Lung (tissue), 12 donors: ENCODE results near the gene PRKCA. TPM values are rescaled to one million over a fixed set of nuclear protein-coding genes. Genes with fewer than 3 reads are reported as not detected.

ENCODE experiments used
- ATAC-seq: fragments of 200-7000 bp; cut with Tn5 transposase; one replicate; pipeline ENCODE4 v1.9.1; 2020; ENCODE audit warnings: moderate number of reproducible peaks; ENCODE audit not compliant: insufficient read depth, low FRiP score
- DNase-seq, 3 donors: peaks; one replicate each; pipeline ENCODE4 v3.0.0-alpha.2; 2013 to 2017
- H3K27ac ChIP-seq, 2 donors: one replicate each; pipeline ENCODE4 v1.5.1; 2013; ENCODE audit warnings: mild to moderate bottlenecking in 2 of 2, moderate library complexity in 2 of 2, control low read depth in 1 of 2, inconsistent platforms in 1 of 2, low read depth in 1 of 2, low read length in 1 of 2
- H3K27me3 ChIP-seq, 3 donors: one replicate each; pipeline ENCODE4 v1.5.1; 2013; ENCODE audit warnings: low read length in 2 of 3; ENCODE audit not compliant: control insufficient read depth in 3 of 3, insufficient read depth in 3 of 3
- H3K36me3 ChIP-seq, 4 donors: one replicate each; pipeline ENCODE4 v1.5.1; 2013; ENCODE audit warnings: low read length in 4 of 4, mild to moderate bottlenecking in 1 of 4, moderate library complexity in 1 of 4; ENCODE audit not compliant: control insufficient read depth in 4 of 4, insufficient read depth in 4 of 4
- H3K4me1 ChIP-seq, 5 donors: one replicate each; pipeline ENCODE4 v1.5.1; 2013; ENCODE audit warnings: low read length in 5 of 5, mild to moderate bottlenecking in 2 of 5, moderate library complexity in 1 of 5; ENCODE audit not compliant: control insufficient read depth in 5 of 5, insufficient read depth in 5 of 5
- H3K4me3 ChIP-seq: one replicate; pipeline ENCODE4 v1.5.1; 2013; ENCODE audit warnings: mild to moderate bottlenecking, control low read depth, moderate library complexity
- H3K9ac ChIP-seq, 2 donors: one replicate each; pipeline ENCODE4 v1.5.1; 2013; ENCODE audit warnings: low read length in 2 of 2, control low read depth in 1 of 2; ENCODE audit not compliant: insufficient read depth in 1 of 2
- H3K9me3 ChIP-seq, 4 donors: one replicate each; pipeline ENCODE4 v1.5.1; 2013; ENCODE audit warnings: low read length in 3 of 4, mild to moderate bottlenecking in 1 of 4, moderate library complexity in 1 of 4; ENCODE audit not compliant: control insufficient read depth in 4 of 4, insufficient read depth in 3 of 4
- CTCF ChIP-seq: IDR thresholded peaks from 2 replicates; pipeline ENCODE4 v1.5.1; 2012; ENCODE audit warnings: mild to moderate bottlenecking; ENCODE audit errors: control extremely low read depth, extremely low read depth
- WGBS, 2 donors: extraction: QIAGEN DNeasy Blood & Tissue Kit; methylation state at CpG; one replicate each; pipeline ENCODE4 v1.1.7; 2013; 5-methylcytosine and 5-hydroxymethylcytosine counted together
- polyA plus RNA-seq, 2 donors: library from polyadenylated mRNA; stranded (reverse); fragments of 200-250 nt; gene quantifications; one replicate each; pipeline ENCODE4 v1.2.1, GENCODE V29; 2013
- total RNA-seq, 2 donors: library from RNA; depleted of rRNA in 1 of 2; stranded (reverse); fragments of >200 nt in 1 of 2; gene quantifications; one replicate each; pipeline ENCODE4 v1.2.1, GENCODE V29; 2014 to 2021
- donor health status: control.
- donor health status: control.
- donor health status: Bipolar disorder and iron deficiency.
- donor health status: healthy.
- donor health status: DM: yes; HTN: yes; CAD: no.

Gene PRKCA
- total and polyA plus RNA-seq, 4 donors, result 3.4 to 34.8 (median 13.8) TPM

- no peak for TF ChIP-seq CTCF
- Histone ChIP-seq H3K9me3 (peaks cover 0 to 10% (median 0%) of the 10 kb centered on the region in 4 donors), H3K9ac (no peak overlapping the region), H3K27ac (no peak overlapping the region), H3K36me3 (no peaks in the 10 kb centered on the region), H3K4me1 (no peaks in the 10 kb centered on the region), H3K27me3 (no peaks in the 10 kb centered on the region), H3K4me3 (no peak overlapping the region)
- DNase-seq (peak in 1 of 3 donors; percentile 9), ATAC-seq (no peak)
- WGBS, 2 donors, result 69 to 82% methylated on average over 3 of the region's 3 CpGs
These were observed 548.3 kb downstream of the PRKCA start for GRCh38 chr17:66850692-66851091.

- no peak for TF ChIP-seq CTCF
- 73 to 77% methylated on average over 10 of the region's 10 CpGs for WGBS, 2 donors
- ATAC-seq, result no peak
These were observed 552.8 kb downstream of the PRKCA start for GRCh38 chr17:66855204-66855603.

GRCh38 chr17:66858226-66859083 lies 556.0 kb downstream of the PRKCA start:
- Histone ChIP-seq H3K9me3 (no peaks in the 10 kb centered on the region), H3K36me3 (no peaks in the 10 kb centered on the region), H3K27ac (no peak overlapping the region), H3K4me3 (no peak overlapping the region), H3K27me3 (no peaks in the 10 kb centered on the region), H3K4me1 (no peaks in the 10 kb centered on the region), H3K9ac (no peak overlapping the region)
- no peak for DNase-seq
- 79 to 85% methylated on average over 12 of the region's 12 CpGs for WGBS, 2 donors
- ATAC-seq, result no peak
- TF ChIP-seq CTCF, result no peak

More at GRCh38 chr17:66855204-66855603, 552.8 kb downstream of the PRKCA start:
- Histone ChIP-seq H3K36me3 (no peaks in the 10 kb centered on the region), H3K4me3 (no peak overlapping the region), H3K27me3 (no peaks in the 10 kb centered on the region), H3K27ac (no peak overlapping the region), H3K4me1 (no peaks in the 10 kb centered on the region), H3K9ac (no peak overlapping the region), H3K9me3 (no peaks in the 10 kb centered on the region)
- no peak for DNase-seq
